IMR-90 (cell line): ENCODE results near the gene KRT83. TPM values are rescaled to one million over a fixed set of nuclear protein-coding genes. Genes with fewer than 3 reads are reported as not detected.
A peak's percentile ranks its signal among the peaks of the same experiment; 100 is the strongest.
"Not testable (repeated sequence)": the region's sequence is repeated elsewhere in the genome, so short reads cannot be mapped to it uniquely, and the experiment has no call there.

Experiments used
- ATAC-seq: fragments of 200-7000 bp; cut with Tn5 transposase; 2 replicates; pipeline ENCODE4 v1.9.1; 2020; ENCODE audit warnings: low read depth, mild to moderate bottlenecking, moderate library complexity
- BruUV-seq: library from RNA; stranded (reverse); fragments of 400-500 nt; replicated peaks from 2 replicates; lab custom pipeline; 2021; lab: Mats Ljungman, UMichigan
- CTCF ChIA-PET: fragments of 300-600 bp; formaldehyde crosslinking; extraction: SDS; loops from one replicate; lab custom pipeline; 2021; ENCODE audit warnings: antibody characterized with exemption; lab: Yijun Ruan, JAX
- POLR2A ChIA-PET: fragments of 300-600 bp; sonication (Branson Sonifier 250); formaldehyde crosslinking; loops from one replicate; lab custom pipeline; 2022; ENCODE audit warnings: antibody characterized with exemption; ENCODE audit not compliant: unreplicated experiment; lab: Charles Lee
- DNase-seq: peaks from one replicate; pipeline ENCODE4 v3.0.0; 2013
- H2AFZ ChIP-seq: replicated peaks from 2 replicates; pipeline ENCODE3; 2013; ENCODE audit warnings: low read length, mild to moderate bottlenecking; ENCODE audit not compliant: poor library complexity
- H2AK5ac ChIP-seq: 2 replicates; pipeline ENCODE4 v1.6.1; 2013; ENCODE audit warnings: low read depth, low read length, inconsistent platforms
- H2AK9ac ChIP-seq: replicated peaks from 2 replicates; pipeline ENCODE3; 2013; ENCODE audit warnings: mild to moderate bottlenecking, low read depth, low read length, moderate library complexity; ENCODE audit not compliant: poor library complexity
- H2BK120ac ChIP-seq: 2 replicates; pipeline ENCODE4 v1.6.1; 2013; ENCODE audit warnings: low read depth, low read length, inconsistent platforms
- H2BK15ac ChIP-seq: 3 replicates; pipeline ENCODE4 v1.6.1; 2013; ENCODE audit warnings: low read depth, low read length, inconsistent platforms
- H2BK20ac ChIP-seq: 2 replicates; pipeline ENCODE4 v1.6.1; 2013; ENCODE audit warnings: low read depth, mild to moderate bottlenecking, inconsistent platforms, low read length, moderate library complexity
- H2BK5ac ChIP-seq: 2 replicates; pipeline ENCODE4 v1.6.1; 2013; ENCODE audit warnings: mild to moderate bottlenecking, low read depth, low read length, inconsistent platforms; ENCODE audit not compliant: poor library complexity, severe bottlenecking
- H3K14ac ChIP-seq: replicated peaks from 2 replicates; pipeline ENCODE4 v1.6.1; 2013; ENCODE audit warnings: low read depth, low read length, inconsistent platforms
- H3K18ac ChIP-seq: 2 replicates; pipeline ENCODE4 v1.6.1; 2013; ENCODE audit warnings: low read depth, low read length, control low read depth
- H3K23ac ChIP-seq: 2 replicates; pipeline ENCODE4 v1.6.1; 2013; ENCODE audit warnings: low read depth, low read length, inconsistent platforms
- H3K27ac ChIP-seq: 2 replicates; pipeline ENCODE4 v1.5.1; 2013; ENCODE audit warnings: mild to moderate bottlenecking, control low read depth, low read length; ENCODE audit not compliant: insufficient read depth
- H3K27me3 ChIP-seq: 2 replicates; pipeline ENCODE4 v1.6.1; 2013; ENCODE audit warnings: low read length; ENCODE audit not compliant: control insufficient read depth, insufficient read depth
- H3K36me3 ChIP-seq: 2 replicates; pipeline ENCODE4 v1.6.1; 2013; ENCODE audit warnings: low read length, mixed read lengths; ENCODE audit not compliant: control insufficient read depth, insufficient read depth
- H3K4ac ChIP-seq: 2 replicates; pipeline ENCODE4 v1.6.1; 2013; ENCODE audit warnings: low read depth, low read length, inconsistent platforms
- H3K4me1 ChIP-seq: 2 replicates; pipeline ENCODE4 v1.6.1; 2013; ENCODE audit warnings: low read length, mixed read lengths; ENCODE audit not compliant: control insufficient read depth, insufficient read depth
- H3K4me2 ChIP-seq: 2 replicates; pipeline ENCODE4 v1.6.1; 2013; ENCODE audit warnings: low read depth, mild to moderate bottlenecking, control low read depth, low read length, moderate library complexity
- H3K4me3 ChIP-seq: 2 replicates; pipeline ENCODE4 v1.5.1; 2013; ENCODE audit warnings: low read depth, mild to moderate bottlenecking, control low read depth, low read length, moderate library complexity; ENCODE audit not compliant: insufficient read depth
- H3K56ac ChIP-seq: 2 replicates; pipeline ENCODE4 v1.6.1; 2013; ENCODE audit warnings: low read length, inconsistent platforms; ENCODE audit not compliant: insufficient read depth; ENCODE audit errors: extremely low read depth
- H3K79me1 ChIP-seq, 2 experiments: 2 replicates each; pipeline ENCODE4 v1.6.1; 2013; ENCODE audit warnings: low read length in 2 of 2, inconsistent platforms in 1 of 2, low read depth in 1 of 2
- H3K9ac ChIP-seq: 2 replicates; pipeline ENCODE4 v1.6.1; 2013; ENCODE audit warnings: low read depth, low read length, control low read depth
- H3K9me1 ChIP-seq: 2 replicates; pipeline ENCODE4 v1.6.1; 2013; ENCODE audit warnings: low read length, inconsistent platforms; ENCODE audit not compliant: insufficient read depth
- H3K9me3 ChIP-seq: 2 replicates; pipeline ENCODE4 v1.6.1; 2013; ENCODE audit warnings: low read length; ENCODE audit not compliant: control insufficient read depth, insufficient read depth
- H4K20me1 ChIP-seq: 2 replicates; pipeline ENCODE4 v1.6.1; 2013; ENCODE audit warnings: low read length, inconsistent platforms; ENCODE audit not compliant: insufficient read depth
- H4K5ac ChIP-seq: 2 replicates; pipeline ENCODE4 v1.6.1; 2013; ENCODE audit warnings: mild to moderate bottlenecking, low read depth, low read length, control low read depth
- H4K8ac ChIP-seq, 2 experiments: 2 replicates each; pipeline ENCODE4 v1.6.1; 2013; ENCODE audit warnings: low read depth in 2 of 2, low read length in 2 of 2, control low read depth in 1 of 2, inconsistent platforms in 1 of 2
- H4K91ac ChIP-seq: 2 replicates; pipeline ENCODE4 v1.6.1; 2013; ENCODE audit warnings: low read depth, low read length, inconsistent platforms; ENCODE audit not compliant: insufficient read depth
- WGBS, 2 experiments: methylation state at CpG; one replicate each; pipeline versions ENCODE4 v1.1.5 to v1.1.7; 2013; ENCODE audit warnings: missing lambda C conversion rate in 2 of 2; ENCODE audit not compliant: insufficient read length in 1 of 2; ENCODE audit errors: extremely low coverage in 2 of 2; 5-methylcytosine and 5-hydroxymethylcytosine counted together
- dilution Hi-C: fragments of 300-500 bp; cut with HindIII; formaldehyde crosslinking; loops from one replicate; pipeline ENCODE4 v1.14.3; 2018; ENCODE audit warnings: low sequenced_read_pairs; ENCODE audit not compliant: unreplicated experiment
- in situ Hi-C: fragments of 300-500 bp; cut with MboI; formaldehyde crosslinking; loops from 3 replicates; pipeline ENCODE4 v1.14.3; 2019; ENCODE audit warnings: low sequenced_read_pairs, inconsistent platforms, mixed read lengths
- intact Hi-C: fragments of 100-400 bp; cut with micrococcal nuclease; formaldehyde crosslinking; loops from 2 replicates; pipeline ENCODE4 v1.10.0; 2022
- polyA plus RNA-seq, 3 experiments: library from polyadenylated mRNA; depleted of rRNA; stranded (reverse); fragments of >200 nt; gene quantifications; 2 replicates each; pipeline ENCODE4 v1.2.3, GENCODE V29; 2012; ENCODE audit warnings: low replicate concordance in 1 of 3
- total RNA-seq: library from RNA; depleted of rRNA; stranded (reverse); fragments of >200 nt; gene quantifications from 2 replicates; pipeline ENCODE4 v1.2.3, GENCODE V29; 2012

The KRT83 gene
- total and polyA plus RNA-seq, 2 of the 4 experiments (the other 2 are of a cell fraction), result not detected

DNA sequence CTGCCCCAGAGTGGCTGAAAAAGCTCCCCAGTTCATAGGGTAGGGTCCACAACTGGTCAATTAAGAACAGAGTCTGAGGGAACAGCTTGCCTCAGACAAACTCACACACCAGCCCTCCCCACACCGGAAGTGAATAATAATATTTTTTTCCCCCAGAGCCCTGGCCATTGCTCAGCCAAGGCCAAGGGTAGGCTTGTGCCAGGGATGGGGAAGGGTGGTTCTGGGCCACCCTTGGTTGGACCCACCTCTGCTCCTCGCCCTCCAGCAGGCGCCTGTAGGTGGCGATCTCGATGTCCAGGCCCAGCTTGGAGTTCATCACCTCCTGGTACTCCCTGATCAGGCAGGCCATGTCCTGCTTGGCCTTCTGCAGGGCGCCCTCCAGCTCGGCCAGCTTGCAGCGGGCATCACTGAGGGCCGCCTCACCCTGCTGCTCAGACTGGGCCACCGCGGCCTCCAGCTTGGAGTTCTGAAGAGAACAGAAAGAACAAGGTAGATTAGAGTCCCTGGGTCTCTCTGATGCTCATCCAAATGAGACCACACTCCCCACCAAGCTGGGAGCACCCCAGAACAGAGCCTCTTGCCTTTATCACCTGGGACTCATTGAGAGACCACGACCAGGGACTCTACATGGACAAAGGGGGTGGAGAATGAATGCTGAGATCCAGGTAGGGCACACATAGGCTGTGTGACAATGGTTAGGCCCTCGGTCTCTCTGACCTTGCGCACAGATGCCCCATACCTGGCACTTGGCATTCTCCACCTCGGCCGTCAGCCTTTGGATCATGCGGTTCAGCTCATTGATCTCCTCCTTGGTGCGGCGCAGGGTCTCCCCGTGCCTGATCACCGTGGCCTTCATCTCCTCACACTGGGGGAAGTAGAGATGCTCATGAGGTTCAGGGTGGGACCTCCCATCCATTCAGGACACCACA is 34.1 kb downstream of the KRT83 start:
- H3K4me3 ChIP-seq, H3K23ac ChIP-seq, H2BK5ac ChIP-seq, H3K4me1 ChIP-seq, H3K9me3 ChIP-seq, H2BK15ac ChIP-seq, H4K91ac ChIP-seq, H3K36me3 ChIP-seq, H2AK9ac ChIP-seq, H3K27me3 ChIP-seq, H3K79me1 ChIP-seq, POLR2A ChIA-PET, H2BK120ac ChIP-seq, in situ Hi-C loops, H3K4me2 ChIP-seq, H3K14ac ChIP-seq, dilution Hi-C loops, BruUV-seq, H2AFZ ChIP-seq, H4K20me1 ChIP-seq, ATAC-seq, H4K8ac ChIP-seq, CTCF ChIA-PET, H3K18ac ChIP-seq, DNase-seq, H3K4ac ChIP-seq, H3K56ac ChIP-seq, H3K27ac ChIP-seq, H4K5ac ChIP-seq, H3K9ac ChIP-seq: not testable (repeated sequence)
- Histone ChIP-seq H2BK20ac (peak overlapping the region; percentile 51; the same call in 1 of the 2 replicates), H2AK5ac (peak overlapping the region; percentile 15; the same call in 1 of the 2 replicates), H3K9me1 (peaks cover 13% of the 10 kb centered on the region)
- WGBS, 2 experiments, result 100% methylated on average over 1 of the region's 21 CpGs; no CpG with 5 or more reads in 1 of the 2 experiments
- intact Hi-C loops, result loop anchor here (10.0 kb wide), 1 partner anchor 588 kb away; no protein-coding TSS in a partner anchor
